ENCODE results near the gene UBXN1.
"Not testable (repeated sequence)": the region's sequence is repeated elsewhere in the genome, so short reads cannot be mapped to it uniquely, and the experiment has no call there.

UBXN1 gene

DNA sequence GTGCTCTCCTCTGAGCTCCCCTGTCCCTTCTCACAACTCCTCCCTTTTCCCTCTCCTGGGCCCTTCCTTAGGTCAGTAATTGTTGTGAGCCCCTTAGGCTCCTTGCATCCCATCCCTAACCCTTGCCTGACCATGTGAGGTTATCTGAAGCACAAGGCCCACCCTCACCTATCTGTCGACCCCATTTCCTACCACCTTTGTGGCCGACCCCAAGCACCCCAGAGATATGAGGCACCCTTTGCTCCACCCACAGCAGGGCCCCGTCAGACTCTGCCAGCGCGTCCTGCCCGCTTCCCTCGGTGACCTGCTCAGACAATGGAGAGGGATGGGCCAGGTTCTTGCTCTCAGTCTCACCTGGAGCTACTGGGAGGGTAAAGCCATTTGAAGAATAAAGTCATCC is 29.9 kb upstream of the UBXN1 start:
- in situ Hi-C loops (cut with MboI; ENCODE audit: low sequenced_read_pairs) = no loop called here

DNA sequence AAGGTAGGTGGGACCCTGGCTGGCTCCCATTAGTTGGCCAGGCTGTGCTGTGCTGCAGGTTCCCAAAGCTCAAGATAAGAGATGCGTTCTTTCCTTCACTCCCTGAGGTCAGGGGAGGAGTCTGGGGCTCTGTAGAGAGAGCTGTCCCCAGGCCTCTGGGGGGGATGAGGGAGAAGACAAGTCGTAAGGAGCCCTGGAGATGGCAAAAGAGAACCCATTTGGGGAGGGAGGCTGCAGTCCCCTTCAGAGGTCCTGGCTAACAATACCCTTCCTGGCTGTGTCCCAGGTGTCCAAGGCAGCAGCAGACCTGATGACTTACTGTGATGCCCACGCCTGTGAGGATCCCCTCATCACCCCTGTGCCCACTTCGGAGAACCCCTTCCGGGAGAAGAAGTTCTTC is 29.5 kb upstream of the UBXN1 start:
- in situ Hi-C loops (cut with MboI; ENCODE audit: low sequenced_read_pairs) = no loop called here

- in situ Hi-C loops (cut with MboI; ENCODE audit: low sequenced_read_pairs) = no loop called here
These were observed 28.5 kb upstream of the UBXN1 start, which contains the start of the genes BSCL2 and GNG3 for GRCh38 chr11:62707277-62707861. TSS of gene BSCL2 (minus strand) at chr11:62707424. CDS start at chr11:62707195, 229 bp downstream. TSS of gene GNG3 (plus strand) at chr11:62707676. CDS start at chr11:62708296, 620 bp downstream.

- in situ Hi-C loops (cut with MboI; ENCODE audit: low sequenced_read_pairs) = no loop called here
These were observed 28.0 kb upstream of the UBXN1 start for GRCh38 chr11:62706850-62707247.

GRCh38 chr11:62705880-62706849 is 27.3 kb upstream of the UBXN1 start:
- in situ Hi-C loops (cut with MboI; ENCODE audit: low sequenced_read_pairs) = no loop called here

GRCh38 chr11:62705413-62705812 is 26.5 kb upstream of the UBXN1 start:
- in situ Hi-C loops (cut with MboI; ENCODE audit: low sequenced_read_pairs) = no loop called here

DNA sequence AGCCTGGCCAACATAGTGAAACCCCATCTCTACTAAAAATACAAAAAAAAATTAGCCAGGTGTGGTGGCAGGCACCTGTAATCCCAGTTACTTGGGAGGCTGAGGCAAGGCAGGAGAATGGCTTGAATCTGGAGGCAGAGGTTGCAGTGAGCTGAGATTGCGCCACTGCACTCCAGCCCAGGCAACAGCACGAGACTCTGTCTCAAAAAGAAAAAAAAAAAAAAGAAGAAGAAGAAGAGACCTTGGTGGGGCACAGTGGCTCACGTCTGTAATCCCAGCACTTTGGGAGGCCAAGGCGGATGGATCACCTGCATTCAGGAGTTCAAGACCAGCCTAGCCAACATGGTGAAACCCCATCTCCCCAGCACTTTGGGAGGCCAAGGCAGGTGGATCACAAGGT is 25.0 kb upstream of the UBXN1 start:
- in situ Hi-C loops (cut with MboI; ENCODE audit: low sequenced_read_pairs) = not testable (repeated sequence)

DNA sequence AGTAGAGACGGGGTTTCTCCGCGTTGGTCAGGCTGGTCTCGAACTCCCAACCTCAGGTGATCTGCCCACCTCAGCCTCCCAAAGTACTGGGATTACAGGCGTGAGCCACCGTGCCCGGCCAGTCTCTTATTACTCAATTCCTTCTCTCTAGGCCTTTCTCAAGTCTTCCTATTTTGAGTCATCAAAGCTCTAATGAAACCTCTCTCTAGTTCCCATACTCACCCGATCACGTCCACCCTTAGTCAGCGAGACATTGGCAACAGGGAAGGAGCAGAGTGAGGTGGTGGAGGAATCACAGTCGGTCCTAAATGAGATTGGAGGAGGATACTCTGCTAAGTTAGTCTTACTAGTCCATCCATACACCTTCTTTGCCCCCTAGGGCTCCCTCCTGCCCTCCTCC is 23.4 kb upstream of the UBXN1 start:
- in situ Hi-C loops (cut with MboI; ENCODE audit: low sequenced_read_pairs) = no loop called here

GRCh38 chr11:62694455-62695167 is 15.7 kb upstream of the UBXN1 start:
- in situ Hi-C loops (cut with MboI; ENCODE audit: low sequenced_read_pairs) = no loop called here

DNA sequence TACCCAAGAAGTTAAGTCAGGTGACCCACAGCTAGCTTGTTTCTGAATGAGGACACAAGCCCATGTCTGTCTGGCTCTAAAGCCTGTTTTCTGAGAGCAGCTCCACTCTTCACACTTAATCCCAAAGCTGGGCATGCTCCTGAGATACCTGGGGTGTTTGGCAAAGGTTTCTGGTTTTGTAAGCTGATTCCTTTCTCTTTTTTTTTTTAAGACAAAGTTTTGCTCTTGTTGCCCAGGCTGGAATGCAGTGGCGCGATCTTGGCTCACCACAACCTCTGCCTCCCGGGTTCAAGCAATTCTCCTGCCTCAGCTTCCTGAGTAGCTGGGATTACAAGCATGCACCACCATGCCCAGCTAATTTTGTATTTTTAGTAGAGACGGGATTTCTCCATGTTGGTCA is 14.8 kb upstream of the UBXN1 start:
- in situ Hi-C loops (cut with MboI; ENCODE audit: low sequenced_read_pairs) = not testable (repeated sequence)

DNA sequence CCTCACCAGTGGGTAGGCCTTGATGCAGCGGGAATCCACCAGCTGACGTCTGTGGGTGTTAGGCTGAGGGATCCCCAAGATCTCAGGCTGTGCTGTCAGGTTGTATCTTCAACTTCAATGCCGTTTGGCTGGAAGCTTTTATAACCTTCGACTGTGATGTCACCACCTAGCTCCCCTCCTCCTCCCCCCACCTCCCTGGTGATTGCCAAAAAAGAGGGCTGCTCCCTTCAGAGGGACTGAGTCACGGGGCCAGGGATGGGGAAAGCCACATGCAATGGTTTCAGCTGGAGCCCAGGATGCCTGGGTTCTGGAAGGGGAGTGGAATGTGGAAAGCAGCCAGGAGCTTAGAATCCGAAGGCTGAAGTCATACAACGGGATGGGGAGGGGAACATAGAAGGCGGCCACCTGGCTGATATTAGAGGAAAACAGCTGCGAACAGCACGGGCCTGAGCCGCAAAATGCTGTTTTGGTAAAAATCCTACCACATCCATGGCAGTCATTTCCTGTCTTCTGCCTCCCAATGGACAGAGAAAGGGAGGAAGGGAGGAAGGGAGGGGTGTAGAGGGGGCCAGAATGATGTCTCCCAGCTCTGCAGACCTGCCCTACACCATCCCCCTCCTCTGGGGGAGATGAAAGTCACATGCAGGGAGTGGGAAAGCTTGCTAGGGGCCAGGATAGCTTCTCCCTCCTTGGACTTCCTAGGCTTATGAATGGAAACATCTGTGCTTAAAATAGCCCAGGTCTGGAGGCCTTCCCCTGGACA is 10.7 kb upstream of the UBXN1 start, which contains the start of gene LRRN4CL:
Gene LRRN4CL, minus strand, starts transcription at position 110 of the 763 bp plus-strand sequence. CDS start 1,022 bp downstream, outside the sequence.
- in situ Hi-C loops (cut with MboI; ENCODE audit: low sequenced_read_pairs) = no loop called here

- in situ Hi-C loops (cut with MboI; ENCODE audit: low sequenced_read_pairs) = no loop called here
These were observed 9.6 kb upstream of the UBXN1 start for GRCh38 chr11:62688491-62688890.

DNA sequence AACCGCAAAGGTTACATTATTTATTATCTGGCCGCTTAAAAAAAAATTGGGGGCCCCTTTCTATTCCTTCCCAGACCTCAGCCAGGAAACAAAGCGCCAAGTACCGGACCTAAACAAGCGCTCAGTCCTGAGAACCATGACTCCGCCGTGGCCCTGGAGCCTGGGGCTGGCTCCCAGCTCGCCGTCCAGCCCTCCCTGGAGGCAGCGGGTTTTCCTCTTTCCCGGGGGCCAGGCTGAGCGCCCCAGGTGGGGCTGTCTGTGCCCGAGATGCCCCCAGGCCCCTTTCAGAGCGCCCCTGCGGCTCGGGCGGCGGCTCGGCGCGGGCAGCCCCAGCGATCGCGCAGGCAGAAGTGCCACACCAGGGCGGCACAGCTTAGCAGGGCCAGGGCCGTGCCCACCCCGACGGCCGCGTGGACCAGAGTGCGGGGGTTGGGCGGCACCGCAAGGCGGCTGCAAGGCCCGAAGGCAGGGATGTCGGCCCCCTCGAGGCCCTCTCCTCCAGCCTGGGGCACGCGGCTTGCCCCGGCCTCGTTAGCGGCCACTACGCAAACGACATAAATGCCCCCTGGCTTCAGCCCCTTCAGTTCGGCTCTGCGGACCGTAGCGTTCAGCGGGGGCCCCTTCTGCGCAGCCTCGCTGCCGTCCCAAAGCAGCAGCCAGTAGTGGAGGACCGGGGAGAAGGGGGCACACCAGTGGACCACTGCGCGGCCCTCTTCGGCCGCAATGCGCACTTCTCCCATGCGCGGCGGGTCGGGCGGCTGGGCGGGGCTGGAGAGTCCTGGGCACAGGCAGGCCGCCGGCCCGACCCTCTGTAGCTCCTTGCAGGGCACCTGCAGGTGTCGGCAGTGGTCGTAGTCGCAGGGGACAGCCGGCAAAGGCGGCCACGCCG is 8.9 kb upstream of the UBXN1 start:
- in situ Hi-C loops (cut with MboI; ENCODE audit: low sequenced_read_pairs) = no loop called here

GRCh38 chr11:62682518-62682917 is 3.6 kb upstream of the UBXN1 start:
- in situ Hi-C loops (cut with MboI; ENCODE audit: low sequenced_read_pairs) = no loop called here

DNA sequence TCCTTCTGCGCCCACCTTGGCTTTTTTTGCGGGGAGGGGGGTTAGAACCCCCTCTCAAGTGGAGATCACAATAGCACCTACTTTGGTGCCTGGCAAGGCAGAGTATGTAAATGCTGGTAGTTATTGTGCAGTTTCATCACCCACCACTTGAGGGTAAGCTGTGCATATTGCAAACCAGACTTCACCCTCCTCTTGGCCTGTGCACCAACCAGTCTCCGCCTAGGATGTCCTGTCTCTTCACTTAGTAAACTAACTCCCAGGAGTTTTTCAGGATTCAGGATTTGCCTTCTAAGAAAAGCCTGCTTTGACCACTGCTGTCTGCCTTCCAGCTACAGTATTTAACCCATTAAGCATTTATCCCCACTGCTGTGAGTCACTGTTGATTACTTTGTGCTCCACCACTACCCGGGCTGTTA is 2.0 kb upstream of the UBXN1 start:
- in situ Hi-C loops (cut with MboI; ENCODE audit: low sequenced_read_pairs) = no loop called here

- in situ Hi-C loops (cut with MboI; ENCODE audit: low sequenced_read_pairs) = no loop called here
These were observed 472 bp downstream of the UBXN1 start for GRCh38 chr11:62678433-62678769.

DNA sequence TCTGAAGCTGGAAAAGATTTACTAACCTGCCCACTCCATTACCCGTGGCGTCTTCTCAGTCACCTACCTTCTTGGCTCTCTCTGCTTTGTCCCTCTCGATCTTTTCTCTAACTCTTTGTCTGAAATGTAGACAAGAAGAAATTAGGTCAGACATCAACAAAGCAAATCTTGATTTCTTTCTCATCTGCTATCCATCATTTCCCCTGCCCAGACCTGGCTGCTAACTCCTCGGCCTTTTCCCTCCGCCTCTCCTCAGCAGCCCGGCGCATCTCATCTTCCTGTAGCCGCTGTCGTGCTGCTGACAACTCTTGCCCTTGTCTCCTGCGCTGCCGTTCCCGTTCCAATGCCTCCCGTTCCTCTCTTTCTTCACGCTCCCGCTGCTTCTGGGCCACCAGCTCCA is 1.2 kb downstream of the UBXN1 start:
- in situ Hi-C loops (cut with MboI; ENCODE audit: low sequenced_read_pairs) = no loop called here

- in situ Hi-C loops (cut with MboI; ENCODE audit: low sequenced_read_pairs) = no loop called here
These were observed 1.7 kb downstream of the UBXN1 start for GRCh38 chr11:62677156-62677555.

GRCh38 chr11:62676698-62677097 is 2.2 kb downstream of the UBXN1 start:
- in situ Hi-C loops (cut with MboI; ENCODE audit: low sequenced_read_pairs) = no loop called here

- in situ Hi-C loops (cut with MboI; ENCODE audit: low sequenced_read_pairs) = not testable (repeated sequence)
These were observed 3.5 kb downstream of the UBXN1 start for GRCh38 chr11:62675415-62675814.
